ENCODE results near the gene ABI1.

ABI1 gene

GRCh38 chr10:26777686-26778085 is 83.1 kb downstream of the ABI1 start:
- in situ Hi-C loops (cut with MboI; ENCODE audit: low sequenced_read_pairs) = no loop called here

- in situ Hi-C loops (cut with MboI; ENCODE audit: low sequenced_read_pairs) = no loop called here
Observed at GRCh38 chr10:26776258-26776657, 84.5 kb downstream of the ABI1 start.

GRCh38 chr10:26773633-26774032 is 87.1 kb downstream of the ABI1 start:
- in situ Hi-C loops (cut with MboI; ENCODE audit: low sequenced_read_pairs) = no loop called here

GRCh38 chr10:26770069-26770468 is 90.7 kb downstream of the ABI1 start:
- in situ Hi-C loops (cut with MboI; ENCODE audit: low sequenced_read_pairs) = no loop called here

GRCh38 chr10:26765549-26765948 is 95.2 kb downstream of the ABI1 start:
- in situ Hi-C loops (cut with MboI; ENCODE audit: low sequenced_read_pairs) = no loop called here

GRCh38 chr10:26759008-26759407 is 101.8 kb downstream of the ABI1 start:
- in situ Hi-C loops (cut with MboI; ENCODE audit: low sequenced_read_pairs) = no loop called here

GRCh38 chr10:26755443-26755903 is 105.3 kb downstream of the ABI1 start:
- in situ Hi-C loops (cut with MboI; ENCODE audit: low sequenced_read_pairs) = no loop called here

- in situ Hi-C loops (cut with MboI; ENCODE audit: low sequenced_read_pairs) = no loop called here
Observed at GRCh38 chr10:26746061-26746460, 114.7 kb downstream of the ABI1 start.

- in situ Hi-C loops (cut with MboI; ENCODE audit: low sequenced_read_pairs) = no loop called here
Observed at GRCh38 chr10:26743841-26744240, 116.9 kb downstream of the ABI1 start.

- in situ Hi-C loops (cut with MboI; ENCODE audit: low sequenced_read_pairs) = no loop called here
Observed at GRCh38 chr10:26743091-26743490, 117.7 kb downstream of the ABI1 start.

- in situ Hi-C loops (cut with MboI; ENCODE audit: low sequenced_read_pairs) = no loop called here
Observed at GRCh38 chr10:26741368-26741767, 119.4 kb downstream of the ABI1 start.

- in situ Hi-C loops (cut with MboI; ENCODE audit: low sequenced_read_pairs) = no loop called here
Observed at GRCh38 chr10:26739071-26739631, 121.6 kb downstream of the ABI1 start.

- in situ Hi-C loops (cut with MboI; ENCODE audit: low sequenced_read_pairs) = no loop called here
Observed at GRCh38 chr10:26738301-26738911, 122.4 kb downstream of the ABI1 start.

- in situ Hi-C loops (cut with MboI; ENCODE audit: low sequenced_read_pairs) = no loop called here
Observed at GRCh38 chr10:26737730-26738129, 123.0 kb downstream of the ABI1 start.

GRCh38 chr10:26735435-26735834 is 125.3 kb downstream of the ABI1 start:
- in situ Hi-C loops (cut with MboI; ENCODE audit: low sequenced_read_pairs) = no loop called here

- in situ Hi-C loops (cut with MboI; ENCODE audit: low sequenced_read_pairs) = no loop called here
Observed at GRCh38 chr10:26733750-26734568, 126.8 kb downstream of the ABI1 start.

- in situ Hi-C loops (cut with MboI; ENCODE audit: low sequenced_read_pairs) = no loop called here
Observed at GRCh38 chr10:26730552-26730951, 130.2 kb downstream of the ABI1 start.

- in situ Hi-C loops (cut with MboI; ENCODE audit: low sequenced_read_pairs) = no loop called here
Observed at GRCh38 chr10:26729395-26729794, 131.4 kb downstream of the ABI1 start.

- in situ Hi-C loops (cut with MboI; ENCODE audit: low sequenced_read_pairs) = no loop called here
Observed at GRCh38 chr10:26728957-26729356, 131.8 kb downstream of the ABI1 start.

- in situ Hi-C loops (cut with MboI; ENCODE audit: low sequenced_read_pairs) = no loop called here
Observed at GRCh38 chr10:26727005-26727404, 133.8 kb downstream of the ABI1 start.

GRCh38 chr10:26725837-26726727 is 134.7 kb downstream of the ABI1 start:
- in situ Hi-C loops (cut with MboI; ENCODE audit: low sequenced_read_pairs) = no loop called here
